ENCODE data around the gene MOSPD2.

Gene MOSPD2

GRCh38 chrX:14916017-14916674 is 42.9 kb downstream of the MOSPD2 start:
- no peak for DNase-seq

GRCh38 chrX:14919407-14919806 is 46.2 kb downstream of the MOSPD2 start:
- no peak for DNase-seq

GRCh38 chrX:14920196-14920595 is 47.0 kb downstream of the MOSPD2 start:
- DNase-seq, result no peak

- DNase-seq, result no peak
These were observed 49.2 kb downstream of the MOSPD2 start for GRCh38 chrX:14922437-14922836.

GRCh38 chrX:14923761-14924160 is 50.5 kb downstream of the MOSPD2 start:
- DNase-seq, result no peak

- no peak for DNase-seq
These were observed 53.2 kb downstream of the MOSPD2 start for GRCh38 chrX:14926471-14926870.

- no peak for DNase-seq
These were observed 54.2 kb downstream of the MOSPD2 start for GRCh38 chrX:14927401-14927800.

- DNase-seq, result no peak
These were observed 57.4 kb downstream of the MOSPD2 start for GRCh38 chrX:14930663-14931062.

GRCh38 chrX:14932136-14932535 is 58.9 kb downstream of the MOSPD2 start:
- no peak for DNase-seq

- no peak for DNase-seq
These were observed 61.2 kb downstream of the MOSPD2 start for GRCh38 chrX:14934423-14934822.

- DNase-seq, result no peak
These were observed 63.3 kb downstream of the MOSPD2 start for GRCh38 chrX:14936561-14936960.

- no peak for DNase-seq
These were observed 66.4 kb downstream of the MOSPD2 start for GRCh38 chrX:14939644-14940043.

GRCh38 chrX:14941301-14941700 is 68.1 kb downstream of the MOSPD2 start:
- no peak for DNase-seq

- DNase-seq, result no peak
These were observed 69.1 kb downstream of the MOSPD2 start for GRCh38 chrX:14942341-14942740.

GRCh38 chrX:14943962-14944361 is 70.7 kb downstream of the MOSPD2 start:
- no peak for DNase-seq

- DNase-seq, result no peak
These were observed 73.5 kb downstream of the MOSPD2 start for GRCh38 chrX:14946606-14947155.

- DNase-seq, result no peak
These were observed 75.5 kb downstream of the MOSPD2 start for GRCh38 chrX:14948691-14949090.

- no peak for DNase-seq
These were observed 83.8 kb downstream of the MOSPD2 start for GRCh38 chrX:14956813-14957582.

- DNase-seq, result no peak
These were observed 90.4 kb downstream of the MOSPD2 start for GRCh38 chrX:14963447-14964236.

GRCh38 chrX:14964500-14964899 is 91.3 kb downstream of the MOSPD2 start:
- no peak for DNase-seq
